Activated CD4-positive, alpha-beta memory T cell treated with anti-CD3 and anti-CD28 coated beads, Interleukin-2, amount 10 ng/mL, durations not matched to agents 7 days and 5 days (primary cell): ENCODE measurements around the gene IFNA17. TPM values are rescaled to one million over a fixed set of nuclear protein-coding genes. Genes with fewer than 3 reads are reported as not detected.

Source experiments
- CTCF ChIA-PET: fragments of 350-600 bp; sonication (Branson Sonifier 250); formaldehyde crosslinking; loops from one replicate; lab custom pipeline; 2021; ENCODE audit warnings: antibody characterized with exemption, inconsistent platforms; lab: Charles Lee
- POLR2A ChIA-PET: fragments of 350-600 bp; sonication (Branson Sonifier 250); formaldehyde crosslinking; loops from one replicate; lab custom pipeline; 2021; ENCODE audit warnings: antibody characterized with exemption; lab: Charles Lee
- DNase-seq: peaks from one replicate; pipeline ENCODE4 v3.0.0-alpha.2; 2020
- H3K27ac Mint-ChIP-seq: one replicate; pipeline ENCODE4 v1.8.0; 2021; ENCODE audit warnings: mild to moderate bottlenecking, mixed read lengths
- H3K27me3 Mint-ChIP-seq: one replicate; pipeline ENCODE4 v1.8.0; 2021; ENCODE audit warnings: mixed read lengths
- H3K36me3 Mint-ChIP-seq: one replicate; pipeline ENCODE4 v1.8.0; 2021; ENCODE audit warnings: low read depth, mixed read lengths
- H3K4me1 Mint-ChIP-seq: one replicate; pipeline ENCODE4 v1.8.0; 2021; ENCODE audit warnings: mixed read lengths
- H3K4me3 Mint-ChIP-seq: one replicate; pipeline ENCODE4 v1.8.0; 2021; ENCODE audit warnings: mild to moderate bottlenecking, mixed read lengths
- H3K9me3 Mint-ChIP-seq: one replicate; pipeline ENCODE4 v1.8.0; 2021; ENCODE audit warnings: mixed read lengths
- total RNA-seq, 2 experiments: library from RNA; stranded (reverse); gene quantifications; one replicate each; pipeline ENCODE4 v1.2.3, GENCODE V29; 2021

IFNA17 gene
- total RNA-seq: not detected

DNA sequence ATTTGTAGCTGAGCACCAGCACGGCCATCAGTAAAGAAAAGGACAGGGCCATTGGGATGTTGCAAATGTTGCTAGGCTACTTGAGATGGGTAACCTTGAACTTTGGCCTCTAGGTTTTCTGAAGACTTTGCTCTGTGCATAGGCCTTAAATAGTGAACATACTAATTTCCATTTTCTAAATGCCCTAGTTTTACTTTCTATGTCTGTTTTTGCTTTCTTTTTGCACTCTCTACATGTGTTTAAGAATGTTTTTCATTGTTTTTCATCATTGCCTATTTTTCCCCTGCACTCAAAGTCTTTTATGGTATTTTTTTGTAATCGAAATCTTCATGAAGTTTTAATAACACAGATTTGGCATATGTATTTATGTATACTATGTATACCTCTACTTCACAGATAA lies at the start of gene IFNA17:
Gene IFNA17 (minus strand): TSS at position 101 of the 400 bp plus-strand sequence. CDS start 49 bp downstream, at position 52.
- H3K36me3 Mint-ChIP-seq: no peaks in the 10 kb centered on the region
- H3K4me1 Mint-ChIP-seq: no peaks in the 10 kb centered on the region
- no peak for DNase-seq
- ChIA-PET CTCF (no interaction called here), POLR2A (no interaction called here)
- no peak within 1 kb of the TSS for H3K27ac Mint-ChIP-seq
- H3K27me3 Mint-ChIP-seq: peaks cover 5% of the 10 kb centered on the region
- H3K4me3 Mint-ChIP-seq: no peak within 1 kb of the TSS
- H3K9me3 Mint-ChIP-seq: no peaks in the 10 kb centered on the region

DNA sequence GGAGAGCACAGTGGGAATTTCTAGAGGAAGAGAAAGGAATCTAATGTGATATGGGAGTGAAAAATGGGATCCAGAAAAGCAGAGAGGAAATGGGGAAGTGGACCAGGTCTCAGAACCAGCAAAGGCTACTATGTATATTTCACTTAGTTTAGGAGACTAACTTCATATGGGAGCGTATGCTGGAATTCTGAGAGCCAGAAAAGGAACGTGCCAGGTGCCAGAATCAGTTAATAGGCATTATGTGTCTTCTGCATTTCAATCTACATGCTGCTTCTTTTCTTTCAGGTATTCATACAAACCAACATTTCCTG lies 40.3 kb upstream of the IFNA17 start:
- Mint-ChIP-seq H3K4me3 (no peak overlapping the region), H3K36me3 (no peaks in the 10 kb centered on the region), H3K27ac (no peak overlapping the region), H3K4me1 (no peaks in the 10 kb centered on the region), H3K27me3 (peaks cover 34% of the 10 kb centered on the region), H3K9me3 (no peaks in the 10 kb centered on the region)
- ChIA-PET CTCF (interaction anchor here (1.2 kb wide), 1 partner anchor 127 kb away, joined by 3 read pairs; no protein-coding TSS in a partner anchor), POLR2A (no interaction called here)
- no peak for DNase-seq

DNA sequence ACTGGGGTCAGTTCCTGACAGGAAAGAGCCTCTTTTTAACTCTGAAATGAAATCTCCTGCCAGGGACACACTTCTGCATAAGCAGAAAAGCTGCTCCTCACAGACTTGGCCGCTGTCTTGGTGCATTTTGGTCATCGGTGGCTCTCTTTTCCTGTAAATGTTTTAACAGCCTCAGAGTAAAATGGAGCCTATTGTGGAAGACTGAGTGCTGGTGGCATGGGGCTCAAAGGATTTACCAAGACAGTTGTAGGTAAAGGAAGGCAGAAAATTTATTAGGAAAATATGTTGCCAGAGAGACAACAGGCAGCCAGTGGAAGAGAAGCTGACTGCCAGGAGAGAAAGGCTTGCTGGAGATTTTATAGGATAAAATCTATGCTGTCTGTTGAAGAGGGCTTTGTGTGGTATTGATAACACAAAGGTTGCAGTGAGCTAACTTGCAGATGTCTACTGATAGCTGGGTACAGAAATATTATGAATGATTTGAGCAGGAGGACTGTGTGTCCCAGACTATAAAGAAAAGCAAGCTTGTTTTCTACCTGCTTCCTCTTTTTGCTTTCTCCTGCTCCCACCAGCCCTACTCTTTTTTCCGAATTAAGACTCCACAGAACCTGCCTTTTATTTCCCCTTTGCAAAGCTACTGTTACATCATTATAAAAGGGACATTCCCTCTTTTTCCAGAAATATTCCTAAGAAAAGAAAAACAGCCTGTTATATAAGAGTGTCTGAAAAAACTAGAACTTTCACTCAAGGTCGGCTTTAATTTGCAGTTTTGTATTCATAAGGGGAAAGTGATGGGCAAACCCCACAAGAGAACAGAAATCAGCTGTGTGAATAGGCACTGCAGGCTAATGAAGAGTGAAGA lies 39.7 kb upstream of the IFNA17 start:
- Mint-ChIP-seq H3K9me3 (no peaks in the 10 kb centered on the region), H3K27me3 (peaks cover 31% of the 10 kb centered on the region), H3K36me3 (no peaks in the 10 kb centered on the region), H3K4me1 (no peaks in the 10 kb centered on the region), H3K27ac (no peak overlapping the region), H3K4me3 (no peak overlapping the region)
- ChIA-PET CTCF (interaction anchor here (1.2 kb wide), 1 partner anchor 128 kb away, joined by 3 read pairs; no protein-coding TSS in a partner anchor), POLR2A (no interaction called here)
- DNase-seq: no peak

DNA sequence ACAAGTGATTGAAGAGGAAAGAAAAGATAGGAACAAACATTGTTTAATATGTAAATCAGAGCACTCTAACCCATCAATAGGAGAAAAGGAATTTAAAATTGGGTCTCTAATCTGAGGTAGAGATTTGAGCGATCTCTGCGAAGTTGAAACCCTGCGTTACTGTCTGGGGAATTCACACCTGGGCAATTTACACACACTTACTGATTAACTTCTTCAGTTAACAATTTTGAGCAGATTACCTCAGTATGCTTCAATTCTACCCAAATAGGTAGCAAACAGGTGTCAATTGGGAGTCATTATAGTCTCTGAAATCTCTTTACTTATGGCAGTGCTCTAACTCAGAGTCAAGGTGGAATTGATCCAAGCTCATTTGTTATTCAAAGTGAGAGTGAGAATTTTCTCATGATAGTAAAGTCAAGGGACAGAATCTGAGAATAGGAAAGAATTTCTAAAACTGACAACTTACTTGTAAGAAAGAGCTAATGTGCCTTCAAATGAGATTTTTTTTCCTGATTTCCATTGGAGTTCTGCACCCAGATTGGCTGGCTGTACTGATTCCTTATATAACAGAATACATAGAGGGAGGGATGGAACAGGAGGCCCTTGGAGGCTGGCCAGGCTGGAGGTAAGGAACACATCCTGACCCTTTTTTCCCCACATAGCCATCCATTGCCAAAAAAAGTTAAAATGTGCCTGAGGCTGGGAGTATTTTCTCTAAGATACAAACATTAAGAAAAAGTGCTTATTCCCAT lies 38.9 kb upstream of the IFNA17 start:
- CTCF ChIA-PET: interaction anchor here (1.2 kb wide), 1 partner anchor 129 kb away, joined by 3 read pairs; no protein-coding TSS in a partner anchor
- Mint-ChIP-seq H3K4me1 (no peaks in the 10 kb centered on the region), H3K9me3 (no peaks in the 10 kb centered on the region), H3K36me3 (no peaks in the 10 kb centered on the region), H3K27me3 (peaks cover 26% of the 10 kb centered on the region), H3K27ac (no peak overlapping the region), H3K4me3 (no peak overlapping the region)
- POLR2A ChIA-PET: no interaction called here
- no peak for DNase-seq

DNA sequence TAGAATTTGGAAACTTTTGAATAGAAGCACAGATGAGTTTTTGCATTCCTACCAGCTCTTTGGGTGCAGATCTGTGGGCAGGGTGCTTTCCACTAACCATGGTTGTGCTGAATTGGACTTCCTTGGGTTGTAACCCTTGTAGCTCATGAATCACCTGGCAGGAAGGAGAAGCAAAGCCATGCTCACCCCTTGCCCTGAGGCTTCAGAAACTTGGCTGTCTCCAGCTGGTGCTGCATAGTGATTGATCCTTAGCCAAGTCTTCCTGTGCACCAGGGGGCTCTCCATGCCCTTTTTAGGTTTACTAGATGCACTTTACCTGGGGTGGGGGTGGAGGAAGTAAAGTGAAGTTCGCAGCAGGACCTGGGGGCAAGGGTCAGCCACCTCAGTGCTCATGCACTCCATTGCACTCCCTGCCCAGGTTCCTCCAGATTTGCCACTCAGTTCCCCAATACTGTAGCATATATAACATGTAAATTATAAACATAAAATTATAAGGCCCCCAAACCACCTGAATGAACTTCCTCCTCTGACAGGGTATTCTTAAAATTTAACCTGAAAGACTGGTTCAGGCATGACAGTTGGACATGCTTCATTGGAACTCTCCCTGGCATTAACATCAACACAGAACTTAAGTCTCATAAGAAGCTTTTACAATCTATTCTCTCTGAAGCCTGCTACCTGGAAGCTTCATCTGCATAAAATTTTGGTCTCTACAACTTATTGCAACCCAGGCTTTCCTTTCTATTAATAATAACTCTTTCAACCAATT lies 37.6 kb upstream of the IFNA17 start:
- CTCF ChIA-PET: no interaction called here
- Mint-ChIP-seq H3K36me3 (no peaks in the 10 kb centered on the region), H3K9me3 (no peaks in the 10 kb centered on the region), H3K27ac (no peak overlapping the region), H3K4me1 (no peaks in the 10 kb centered on the region), H3K27me3 (peaks cover 26% of the 10 kb centered on the region), H3K4me3 (no peak overlapping the region)
- DNase-seq: no peak
- POLR2A ChIA-PET: no interaction called here

DNA sequence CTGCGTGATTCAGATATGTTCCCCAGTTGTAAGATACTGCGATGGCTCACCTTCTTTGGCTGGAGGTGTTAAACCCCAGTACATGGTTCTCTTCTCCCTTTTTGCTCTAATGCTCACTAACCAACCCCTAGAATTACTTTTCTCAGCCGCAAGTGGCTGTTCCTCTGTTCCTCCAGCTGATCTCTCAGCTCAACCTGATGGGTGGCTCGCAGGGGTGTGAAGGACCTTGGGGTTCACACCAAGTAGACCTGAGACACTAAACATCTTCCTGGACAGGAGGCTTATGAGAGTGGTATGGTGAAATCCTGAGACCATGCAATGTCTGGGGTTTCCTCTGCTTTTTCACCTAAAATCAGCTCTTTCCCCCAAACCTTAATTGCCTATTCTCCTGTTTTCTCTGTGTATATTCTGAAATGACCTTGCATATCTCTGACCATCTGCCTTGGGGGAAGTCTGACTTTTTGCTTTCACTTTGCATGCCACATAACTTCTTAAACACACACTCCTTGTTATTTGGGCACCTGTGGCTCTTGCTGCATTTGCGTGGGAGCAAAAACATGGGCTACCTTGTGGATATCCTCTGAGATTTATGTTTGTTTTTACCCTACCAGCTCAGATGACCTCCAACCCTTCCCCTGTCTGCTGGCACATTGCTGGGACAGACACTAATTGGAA lies 27.7 kb upstream of the IFNA17 start:
- H3K4me3 Mint-ChIP-seq: no peak overlapping the region
- no peak overlapping the region for H3K27ac Mint-ChIP-seq
- no peaks in the 10 kb centered on the region for H3K9me3 Mint-ChIP-seq
- no peaks in the 10 kb centered on the region for H3K36me3 Mint-ChIP-seq
- H3K27me3 Mint-ChIP-seq: peaks cover 34% of the 10 kb centered on the region
- POLR2A ChIA-PET: no interaction called here
- no peak for DNase-seq
- CTCF ChIA-PET: no interaction called here
- peaks cover 4% of the 10 kb centered on the region for H3K4me1 Mint-ChIP-seq

DNA sequence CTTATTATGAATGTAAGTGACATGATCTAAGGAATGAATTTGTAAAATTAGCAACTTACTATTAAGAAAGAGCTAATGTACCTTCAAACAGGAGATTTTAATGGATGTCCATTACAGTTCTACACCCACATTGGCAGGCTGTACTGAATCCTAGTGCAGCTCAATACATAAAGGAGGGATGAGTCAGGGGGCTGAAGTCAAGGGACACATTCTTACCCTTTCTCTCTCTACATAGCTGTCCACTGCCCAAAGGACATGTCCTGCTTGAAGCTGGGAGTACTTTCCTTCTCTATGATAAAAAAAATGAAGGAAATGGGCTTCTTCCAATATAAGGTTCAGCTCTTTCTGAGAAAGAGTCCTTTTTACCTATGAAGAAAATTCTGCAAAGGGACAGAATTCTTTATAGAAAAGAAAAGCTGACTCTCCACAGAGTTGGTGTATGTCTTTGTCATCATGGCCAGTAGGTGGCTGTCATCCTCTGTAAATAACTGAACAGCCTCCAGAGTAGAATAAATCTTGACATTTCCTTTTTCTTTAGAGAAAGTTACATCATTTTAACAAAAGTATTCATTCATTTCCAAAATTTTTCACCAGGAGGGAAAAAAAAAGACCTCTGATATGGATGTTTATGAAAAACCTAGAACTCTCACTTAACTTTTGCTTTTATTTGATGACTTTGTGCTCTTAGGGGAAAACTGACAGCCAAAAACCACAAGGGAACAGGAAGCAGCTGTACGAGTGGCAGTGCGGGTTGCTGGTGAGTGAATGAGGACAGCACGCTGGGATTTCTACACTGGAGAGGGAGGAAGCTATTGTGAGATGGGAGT lies 24.9 kb upstream of the IFNA17 start:
- no peak overlapping the region for H3K4me3 Mint-ChIP-seq
- POLR2A ChIA-PET: no interaction called here
- DNase-seq: no peak

DNA sequence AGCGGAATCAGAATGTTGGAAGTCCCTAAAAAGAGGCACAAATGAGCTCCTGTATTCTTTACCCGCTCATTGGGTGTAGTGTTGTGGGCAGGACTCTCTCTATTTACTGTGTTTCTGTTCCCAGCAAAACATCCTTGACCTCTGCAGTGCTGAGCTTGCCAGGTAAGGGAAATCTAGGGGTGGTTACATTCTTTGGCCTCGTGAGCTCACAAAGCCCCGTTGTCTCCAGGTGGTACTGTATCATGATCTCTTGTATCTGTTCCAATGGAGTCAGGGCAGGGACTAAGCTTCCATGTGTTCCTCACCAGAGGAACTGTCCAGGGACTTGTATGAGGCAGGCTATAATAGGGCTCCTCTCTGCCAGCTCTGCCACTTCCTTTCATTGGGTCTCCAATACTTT lies 23.6 kb upstream of the IFNA17 start:
- DNase-seq: no peak
- ChIA-PET CTCF (interaction anchor here (0.9 to 1.7 kb wide), 5 partner anchors 9 to 393 kb away, joined by 3 to 6 read pairs (median 5); no protein-coding TSS in a partner anchor), POLR2A (no interaction called here)
- Mint-ChIP-seq H3K27me3 (peaks cover 44% of the 10 kb centered on the region), H3K9me3 (no peaks in the 10 kb centered on the region), H3K4me1 (peaks cover 4% of the 10 kb centered on the region), H3K4me3 (no peak overlapping the region), H3K27ac (no peak overlapping the region), H3K36me3 (no peaks in the 10 kb centered on the region)

More for the DNA sequence above, 24.9 kb upstream of the IFNA17 start:
- H3K27me3 Mint-ChIP-seq: peaks cover 44% of the 10 kb centered on the region
- H3K27ac Mint-ChIP-seq: no peak overlapping the region
- H3K36me3 Mint-ChIP-seq: no peaks in the 10 kb centered on the region
- H3K4me1 Mint-ChIP-seq: peaks cover 4% of the 10 kb centered on the region
- CTCF ChIA-PET: interaction anchor here (0.8 to 1.7 kb wide), 8 partner anchors 10 to 306 kb away, joined by 3 to 6 read pairs (median 4); no protein-coding TSS in a partner anchor
- no peaks in the 10 kb centered on the region for H3K9me3 Mint-ChIP-seq

DNA sequence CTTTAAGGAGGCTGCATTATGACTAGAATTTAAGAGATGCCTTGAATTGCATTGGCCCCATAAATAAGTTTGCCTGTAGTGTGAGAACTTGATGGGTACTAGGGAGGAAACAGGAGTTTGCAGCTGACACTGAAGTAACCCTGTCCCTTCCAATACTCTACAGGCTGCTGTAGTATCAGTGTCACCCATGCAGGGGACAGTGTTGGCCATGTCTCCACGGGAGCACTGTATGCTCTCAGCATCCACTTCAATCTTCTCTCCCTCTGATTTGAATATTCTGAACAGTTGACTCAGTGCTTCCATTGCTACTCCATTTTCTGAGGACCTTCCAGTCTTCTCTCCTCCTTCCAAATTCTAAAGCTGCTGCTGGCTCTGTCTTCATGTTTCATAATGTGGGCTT lies 23.2 kb upstream of the IFNA17 start:
- peaks cover 41% of the 10 kb centered on the region for H3K27me3 Mint-ChIP-seq
- POLR2A ChIA-PET: no interaction called here
- DNase-seq: no peak
- H3K9me3 Mint-ChIP-seq: no peaks in the 10 kb centered on the region
- CTCF ChIA-PET: interaction anchor here (1.0 to 1.7 kb wide), 4 partner anchors 15 to 183 kb away, joined by 3 to 5 read pairs (median 4); no protein-coding TSS in a partner anchor
- H3K4me1 Mint-ChIP-seq: peaks cover 4% of the 10 kb centered on the region
- H3K4me3 Mint-ChIP-seq: no peak overlapping the region
- no peaks in the 10 kb centered on the region for H3K36me3 Mint-ChIP-seq
- no peak overlapping the region for H3K27ac Mint-ChIP-seq

DNA sequence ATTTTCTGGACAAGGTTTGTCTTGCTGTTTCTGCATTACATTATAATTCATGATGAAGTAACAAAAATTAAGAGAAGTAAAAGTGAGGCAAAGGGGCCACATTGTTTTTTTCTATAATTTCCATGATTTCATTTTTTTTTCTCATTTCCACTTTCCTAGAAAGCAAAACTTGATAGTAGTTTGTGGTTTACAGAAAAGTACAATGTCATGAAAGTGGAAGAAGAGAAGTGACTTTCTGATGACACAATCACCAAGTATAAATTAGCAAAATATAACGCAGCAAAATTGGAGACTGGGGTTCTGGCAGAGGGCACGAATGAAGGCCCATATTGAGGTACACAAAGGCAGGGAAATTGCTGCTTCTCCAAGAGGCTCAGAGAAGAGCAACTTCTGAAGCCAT lies 16.8 kb upstream of the IFNA17 start:
- H3K27ac Mint-ChIP-seq: no peak overlapping the region
- no peaks in the 10 kb centered on the region for H3K9me3 Mint-ChIP-seq
- peaks cover 3% of the 10 kb centered on the region for H3K4me1 Mint-ChIP-seq
- CTCF ChIA-PET: no interaction called here
- no peaks in the 10 kb centered on the region for H3K36me3 Mint-ChIP-seq
- peaks cover 28% of the 10 kb centered on the region for H3K27me3 Mint-ChIP-seq
- no peak overlapping the region for H3K4me3 Mint-ChIP-seq
- DNase-seq: no peak
- POLR2A ChIA-PET: no interaction called here

DNA sequence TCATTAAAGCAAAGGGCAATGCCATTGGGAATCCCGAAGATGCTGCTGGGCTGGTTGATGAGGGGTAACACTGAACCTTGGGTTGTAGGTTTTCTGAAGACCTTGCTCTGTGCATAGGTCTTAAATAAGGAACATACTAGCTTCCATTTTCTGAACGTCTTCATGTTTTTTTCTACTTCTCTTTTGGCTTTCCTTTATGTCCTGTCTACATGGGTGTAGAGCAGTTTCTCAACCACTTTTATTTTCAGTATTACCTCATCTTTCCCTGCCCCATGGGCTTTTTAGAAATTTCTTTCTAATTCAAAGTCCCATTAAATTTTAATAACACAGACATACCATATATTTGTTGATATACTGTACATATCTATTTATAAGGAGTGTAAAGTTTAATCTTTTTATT lies 11.9 kb upstream of the IFNA17 start, which contains the start of gene IFNA14:
Gene IFNA14 (minus strand): TSS at position 95 of the 400 bp plus-strand sequence. CDS start 70 bp downstream, at position 25.
- Mint-ChIP-seq H3K36me3 (no peaks in the 10 kb centered on the region), H3K4me3 (no peak within 1 kb of the TSS), H3K9me3 (no peaks in the 10 kb centered on the region), H3K4me1 (peaks cover 9% of the 10 kb centered on the region), H3K27me3 (peaks cover 49% of the 10 kb centered on the region), H3K27ac (no peak within 1 kb of the TSS)
- DNase-seq: no peak
- POLR2A ChIA-PET: no interaction called here
- CTCF ChIA-PET: interaction anchor here (1.3 kb wide), 1 partner anchor 9 kb away, joined by 3 read pairs; no protein-coding TSS in a partner anchor
